Nephron progenitor cell (in vitro differentiated cells): ENCODE results near the gene RUFY2.

Experiments
- DNase-seq: peaks from one replicate; pipeline ENCODE4 v3.0.0; 2021
- H3K27ac Mint-ChIP-seq: 2 replicates; pipeline ENCODE4 v1.8.0; 2021; ENCODE audit warnings: mild to moderate bottlenecking, moderate library complexity, mixed read lengths
- H3K27me3 Mint-ChIP-seq: 2 replicates; pipeline ENCODE4 v1.8.0; 2021; ENCODE audit warnings: mild to moderate bottlenecking, low read depth, mixed read lengths; ENCODE audit not compliant: poor library complexity
- H3K36me3 Mint-ChIP-seq: 2 replicates; pipeline ENCODE4 v1.8.0; 2021; ENCODE audit warnings: low read depth, mixed read lengths
- H3K4me1 Mint-ChIP-seq: 2 replicates; pipeline ENCODE4 v1.8.0; 2021; ENCODE audit warnings: mixed read lengths
- H3K4me3 Mint-ChIP-seq: 2 replicates; pipeline ENCODE4 v1.8.0; 2021; ENCODE audit warnings: mild to moderate bottlenecking, moderate library complexity, mixed read lengths
- H3K9me3 Mint-ChIP-seq: 2 replicates; pipeline ENCODE4 v1.8.0; 2021; ENCODE audit warnings: mild to moderate bottlenecking, moderate library complexity, mixed read lengths
- TF ChIP-seq, protein P1 (sequence below): fragments of 200-600 bp; sonication (generic); IDR thresholded peaks from 2 replicates; pipeline ENCODE4 v1.5.0; 2021; ENCODE audit warnings: antibody characterized with exemption

The RUFY2 gene

DNA sequence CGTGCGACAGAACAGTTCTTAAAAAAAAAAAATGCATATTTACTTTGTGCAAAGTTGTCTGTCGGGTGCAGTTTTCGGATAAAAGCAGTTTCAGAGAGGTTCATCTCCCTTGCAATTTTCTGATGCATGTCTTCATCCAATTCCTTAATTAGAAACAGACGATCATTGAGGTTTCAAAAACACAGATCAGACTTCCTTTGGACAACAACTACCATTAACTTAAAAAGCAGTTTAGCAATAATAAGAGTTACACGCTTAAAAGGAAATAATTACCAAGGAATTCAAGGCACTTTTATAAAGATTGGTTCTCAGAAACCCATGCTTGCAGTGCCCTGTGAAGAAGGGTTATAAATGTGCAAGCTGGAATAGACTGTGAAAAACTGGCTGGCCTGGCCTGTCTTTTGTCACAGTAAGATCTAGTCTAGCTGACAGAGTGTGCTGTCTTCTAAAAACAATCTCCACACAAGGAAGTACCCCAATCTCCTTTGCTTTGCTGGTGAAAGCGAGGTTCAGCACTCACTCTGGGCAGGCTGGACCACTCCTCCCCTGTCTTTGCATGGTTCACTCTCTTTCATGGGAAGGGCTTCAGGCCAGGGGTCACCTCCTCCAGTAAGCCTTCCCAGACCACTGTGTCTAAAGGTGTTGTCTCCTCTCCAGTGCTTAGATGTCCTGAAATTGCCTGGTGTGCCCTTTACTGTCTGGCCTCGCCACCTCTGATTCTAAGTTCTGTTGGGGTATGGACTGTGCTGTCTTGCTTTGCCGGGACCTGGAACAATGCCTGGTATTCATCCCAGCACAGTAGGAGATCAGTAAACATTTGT, 110.0 kb downstream of the RUFY2 start:
- no peak for DNase-seq
- peaks cover 5% of the 10 kb centered on the region for H3K36me3 Mint-ChIP-seq
- TF ChIP-seq, protein P1, sequence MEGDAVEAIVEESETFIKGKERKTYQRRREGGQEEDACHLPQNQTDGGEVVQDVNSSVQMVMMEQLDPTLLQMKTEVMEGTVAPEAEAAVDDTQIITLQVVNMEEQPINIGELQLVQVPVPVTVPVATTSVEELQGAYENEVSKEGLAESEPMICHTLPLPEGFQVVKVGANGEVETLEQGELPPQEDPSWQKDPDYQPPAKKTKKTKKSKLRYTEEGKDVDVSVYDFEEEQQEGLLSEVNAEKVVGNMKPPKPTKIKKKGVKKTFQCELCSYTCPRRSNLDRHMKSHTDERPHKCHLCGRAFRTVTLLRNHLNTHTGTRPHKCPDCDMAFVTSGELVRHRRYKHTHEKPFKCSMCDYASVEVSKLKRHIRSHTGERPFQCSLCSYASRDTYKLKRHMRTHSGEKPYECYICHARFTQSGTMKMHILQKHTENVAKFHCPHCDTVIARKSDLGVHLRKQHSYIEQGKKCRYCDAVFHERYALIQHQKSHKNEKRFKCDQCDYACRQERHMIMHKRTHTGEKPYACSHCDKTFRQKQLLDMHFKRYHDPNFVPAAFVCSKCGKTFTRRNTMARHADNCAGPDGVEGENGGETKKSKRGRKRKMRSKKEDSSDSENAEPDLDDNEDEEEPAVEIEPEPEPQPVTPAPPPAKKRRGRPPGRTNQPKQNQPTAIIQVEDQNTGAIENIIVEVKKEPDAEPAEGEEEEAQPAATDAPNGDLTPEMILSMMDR: no peak
- no peak overlapping the region for H3K27ac Mint-ChIP-seq
- H3K4me3 Mint-ChIP-seq: no peak overlapping the region
- peaks cover 10% of the 10 kb centered on the region for H3K4me1 Mint-ChIP-seq
- no peaks in the 10 kb centered on the region for H3K9me3 Mint-ChIP-seq
- peaks cover 4% of the 10 kb centered on the region for H3K27me3 Mint-ChIP-seq
